HEK293 (cell line): ENCODE data around the gene MEAK7.

Experiments
- CTCF ChIA-PET: fragments of 350-600 bp; formaldehyde crosslinking; extraction: SDS; loops from one replicate; lab custom pipeline; 2021; ENCODE audit warnings: antibody characterized with exemption; lab: Yijun Ruan, JAX
- POLR2A ChIA-PET: fragments of 300-600 bp; formaldehyde crosslinking; extraction: SDS; loops from one replicate; lab custom pipeline; 2020; ENCODE audit warnings: antibody characterized with exemption, inconsistent platforms; lab: Yijun Ruan, JAX
- H3K27ac ChIP-seq: fragments of 200-500 bp; sonication (Bioruptor generic); 2 replicates; pipeline ENCODE4 v1.5.1; 2014; ENCODE audit warnings: low read depth, low read length, control low read depth, inconsistent platforms; ENCODE audit errors: extremely low read depth
- H3K36me3 ChIP-seq, 2 experiments: fragments of 200-500 bp in 1 of 2; sonication (Bioruptor generic) in 1 of 2; 1 replicate in 1 of 2; 2 replicates in 1 of 2; pipeline ENCODE4 v1.5.1; 2014 to 2017; ENCODE audit warnings: inconsistent platforms in 2 of 2, low read length in 2 of 2; ENCODE audit not compliant: control insufficient read depth in 2 of 2, insufficient read depth in 1 of 2
- H3K4me1 ChIP-seq: fragments of 200-500 bp; sonication (Bioruptor generic); 2 replicates; pipeline ENCODE4 v1.5.1; 2014; ENCODE audit warnings: mild to moderate bottlenecking, low read length, inconsistent platforms; ENCODE audit not compliant: control insufficient read depth, insufficient read depth
- H3K4me3 ChIP-seq: 2 replicates; pipeline ENCODE4 v1.5.1; 2011; ENCODE audit warnings: low read depth, mild to moderate bottlenecking, control low read depth, low read length, moderate library complexity
- H3K9me3 ChIP-seq: fragments of 200-500 bp; sonication (Bioruptor generic); 2 replicates; pipeline ENCODE4 v1.5.1; 2014; ENCODE audit warnings: low read depth, low read length, inconsistent platforms; ENCODE audit not compliant: control insufficient read depth, insufficient read depth
- BCL11B ChIP-seq: fragments of 450-650 bp; formaldehyde crosslinking; IDR thresholded peaks from 2 replicates; pipeline ENCODE4 v1.5.1; 2016; ENCODE audit warnings: low read depth, missing biosample characterization, missing genetic modification characterization
- IKZF3 ChIP-seq: fragments of 450-650 bp; IDR thresholded peaks from 2 replicates; pipeline ENCODE4 v1.5.0; 2018; ENCODE audit warnings: missing biosample characterization, mild to moderate bottlenecking, missing genetic modification characterization, moderate library complexity
- MYNN ChIP-seq: fragments of 450-650 bp; formaldehyde crosslinking; IDR thresholded peaks from 2 replicates; pipeline ENCODE4 v1.5.1; 2016; ENCODE audit warnings: missing biosample characterization, missing genetic modification characterization, borderline replicate concordance
- SCRT1 ChIP-seq: fragments of 450-650 bp; formaldehyde crosslinking; IDR thresholded peaks from 2 replicates; pipeline ENCODE4 v1.5.1; 2016; ENCODE audit warnings: missing biosample characterization, missing genetic modification characterization, borderline replicate concordance
- ZFP69B ChIP-seq: fragments of 450-650 bp; formaldehyde crosslinking; IDR thresholded peaks from 2 replicates; pipeline ENCODE4 v1.5.1; 2016; ENCODE audit warnings: missing biosample characterization, missing genetic modification characterization
- ZNF121 ChIP-seq: fragments of 450-650 bp; formaldehyde crosslinking; IDR thresholded peaks from 2 replicates; pipeline ENCODE4 v1.5.1; 2016; ENCODE audit warnings: missing biosample characterization, missing genetic modification characterization
- ZNF138 ChIP-seq: fragments of 450-650 bp; formaldehyde crosslinking; IDR thresholded peaks from 2 replicates; pipeline ENCODE4 v1.5.1; 2016; ENCODE audit warnings: missing biosample characterization, missing genetic modification characterization, borderline replicate concordance
- ZNF140 ChIP-seq: fragments of 450-650 bp; formaldehyde crosslinking; IDR thresholded peaks from 2 replicates; pipeline ENCODE4 v1.5.1; 2016; ENCODE audit warnings: missing biosample characterization, missing genetic modification characterization
- ZNF341 ChIP-seq: fragments of 450-650 bp; formaldehyde crosslinking; IDR thresholded peaks from 2 replicates; pipeline ENCODE4; 2016; ENCODE audit warnings: low read depth, missing biosample characterization, missing genetic modification characterization
- ZNF501 ChIP-seq: fragments of 450-650 bp; formaldehyde crosslinking; IDR thresholded peaks from 2 replicates; pipeline ENCODE4 v1.5.1; 2016; ENCODE audit warnings: missing biosample characterization, missing genetic modification characterization
- ZNF530 ChIP-seq: fragments of 450-650 bp; formaldehyde crosslinking; IDR thresholded peaks from 2 replicates; pipeline ENCODE4 v1.5.1; 2016; ENCODE audit warnings: low read depth, missing biosample characterization, missing genetic modification characterization
- ZNF549 ChIP-seq: fragments of 450-650 bp; IDR thresholded peaks from 2 replicates; pipeline ENCODE4 v1.5.1; 2018; ENCODE audit warnings: missing biosample characterization, missing genetic modification characterization, mild to moderate bottlenecking, inconsistent platforms, moderate library complexity
- ZNF777 ChIP-seq: fragments of 450-650 bp; formaldehyde crosslinking; IDR thresholded peaks from 2 replicates; pipeline ENCODE4 v1.5.1; 2017; ENCODE audit warnings: missing biosample characterization, missing genetic modification characterization, borderline replicate concordance
- ZNF785 ChIP-seq: fragments of 450-650 bp; formaldehyde crosslinking; IDR thresholded peaks from 2 replicates; pipeline ENCODE4 v1.5.1; 2016; ENCODE audit warnings: missing biosample characterization, missing genetic modification characterization
- ZSCAN23 ChIP-seq: fragments of 450-650 bp; formaldehyde crosslinking; IDR thresholded peaks from 2 replicates; pipeline ENCODE4 v1.5.1; 2016; ENCODE audit warnings: missing biosample characterization, missing genetic modification characterization
- TF ChIP-seq, protein P1 (sequence below): fragments of 450-650 bp; formaldehyde crosslinking; IDR thresholded peaks from 2 replicates; pipeline ENCODE4 v1.5.1; 2017; ENCODE audit warnings: missing biosample characterization, missing genetic modification characterization
- TF ChIP-seq, protein P2 (sequence below): fragments of 450-650 bp; formaldehyde crosslinking; IDR thresholded peaks from 2 replicates; pipeline ENCODE4 v1.5.1; 2016; ENCODE audit warnings: missing biosample characterization, missing genetic modification characterization, borderline replicate concordance

Gene MEAK7

DNA sequence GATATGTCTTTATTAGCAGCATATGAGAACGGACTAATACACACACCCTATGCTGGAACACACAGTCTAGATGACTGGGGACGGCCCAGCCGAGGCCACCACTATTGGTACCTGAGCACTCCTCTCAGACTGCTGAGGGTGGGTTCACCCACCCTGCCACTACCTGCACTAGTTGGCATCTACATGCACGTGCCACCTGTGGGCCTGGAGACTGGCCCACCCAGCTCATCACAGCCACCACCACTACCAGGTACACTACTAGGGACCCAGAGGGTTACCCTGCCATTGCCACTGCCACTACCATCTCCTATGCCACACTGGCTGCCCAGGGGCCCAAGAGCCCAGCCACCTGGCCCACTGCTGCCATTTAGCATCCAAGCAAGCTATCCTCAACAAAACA, 32.5 kb downstream of the MEAK7 start:
- H3K9me3 ChIP-seq, result no peaks in the 10 kb centered on the region
- TF ChIP-seq IKZF3, result no peak
- TF ChIP-seq ZNF777 (tag by site-specific recombination), result no peak
- TF ChIP-seq ZSCAN23 (tag by site-specific recombination), result no peak
- TF ChIP-seq, protein P1, sequence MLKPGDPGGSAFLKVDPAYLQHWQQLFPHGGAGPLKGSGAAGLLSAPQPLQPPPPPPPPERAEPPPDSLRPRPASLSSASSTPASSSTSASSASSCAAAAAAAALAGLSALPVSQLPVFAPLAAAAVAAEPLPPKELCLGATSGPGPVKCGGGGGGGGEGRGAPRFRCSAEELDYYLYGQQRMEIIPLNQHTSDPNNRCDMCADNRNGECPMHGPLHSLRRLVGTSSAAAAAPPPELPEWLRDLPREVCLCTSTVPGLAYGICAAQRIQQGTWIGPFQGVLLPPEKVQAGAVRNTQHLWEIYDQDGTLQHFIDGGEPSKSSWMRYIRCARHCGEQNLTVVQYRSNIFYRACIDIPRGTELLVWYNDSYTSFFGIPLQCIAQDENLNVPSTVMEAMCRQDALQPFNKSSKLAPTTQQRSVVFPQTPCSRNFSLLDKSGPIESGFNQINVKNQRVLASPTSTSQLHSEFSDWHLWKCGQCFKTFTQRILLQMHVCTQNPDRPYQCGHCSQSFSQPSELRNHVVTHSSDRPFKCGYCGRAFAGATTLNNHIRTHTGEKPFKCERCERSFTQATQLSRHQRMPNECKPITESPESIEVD (tag by site-specific recombination), result no peak
- TF ChIP-seq SCRT1, result no peak
- TF ChIP-seq ZNF530 (tag by site-specific recombination), result no peak
- no peak for TF ChIP-seq ZNF121 (tag by site-specific recombination)
- no peak for TF ChIP-seq ZFP69B (tag by site-specific recombination)
- TF ChIP-seq ZNF138, result no peak
- no peak for TF ChIP-seq ZNF501 (tag by site-specific recombination)
- no peak for TF ChIP-seq ZNF140 (tag by site-specific recombination)
- no peak for TF ChIP-seq MYNN
- TF ChIP-seq ZNF549 (tag by site-specific recombination), result no peak
- no peak for TF ChIP-seq BCL11B (tag by site-specific recombination)
- no peak for TF ChIP-seq ZNF785 (tag by site-specific recombination)
- TF ChIP-seq ZNF341 (tag by site-specific recombination), result no peak
- no peaks in the 10 kb centered on the region for H3K4me1 ChIP-seq
- POLR2A ChIA-PET, result no interaction called here
- no peak overlapping the region for H3K27ac ChIP-seq
- peaks cover 0 to 9% of the 10 kb centered on the region in 2 experiments; a peak in 1 of 3 replicates for H3K36me3 ChIP-seq
- CTCF ChIA-PET, result no interaction called here
- H3K4me3 ChIP-seq, result no peak overlapping the region

DNA sequence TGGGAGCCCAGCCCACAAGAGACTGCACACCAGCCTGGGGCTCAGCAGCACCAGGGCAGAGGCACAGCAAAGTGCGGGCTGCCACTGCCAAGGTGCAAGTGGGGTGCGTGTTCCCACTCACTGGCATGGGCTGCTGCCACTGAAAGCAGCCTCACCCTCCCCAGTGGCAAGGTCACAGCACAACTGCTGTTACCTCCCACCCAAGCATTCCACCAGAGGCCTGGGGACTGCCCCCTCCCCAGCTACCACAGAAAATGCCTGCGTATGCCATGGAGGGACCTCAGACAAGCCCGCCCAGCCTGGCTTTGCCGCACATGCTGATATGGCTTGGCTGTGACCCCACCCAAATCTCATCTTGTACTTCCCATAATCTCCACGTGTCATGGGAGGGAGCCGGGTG, 33.1 kb downstream of the MEAK7 start:
- ChIA-PET CTCF (no interaction called here), POLR2A (no interaction called here)
- Histone ChIP-seq H3K36me3 (peaks cover 0 to 9% of the 10 kb centered on the region in 2 experiments; a peak in 1 of 3 replicates), H3K27ac (no peak overlapping the region), H3K9me3 (no peaks in the 10 kb centered on the region), H3K4me3 (no peak overlapping the region), H3K4me1 (no peaks in the 10 kb centered on the region)
- TF ChIP-seq, protein P2, sequence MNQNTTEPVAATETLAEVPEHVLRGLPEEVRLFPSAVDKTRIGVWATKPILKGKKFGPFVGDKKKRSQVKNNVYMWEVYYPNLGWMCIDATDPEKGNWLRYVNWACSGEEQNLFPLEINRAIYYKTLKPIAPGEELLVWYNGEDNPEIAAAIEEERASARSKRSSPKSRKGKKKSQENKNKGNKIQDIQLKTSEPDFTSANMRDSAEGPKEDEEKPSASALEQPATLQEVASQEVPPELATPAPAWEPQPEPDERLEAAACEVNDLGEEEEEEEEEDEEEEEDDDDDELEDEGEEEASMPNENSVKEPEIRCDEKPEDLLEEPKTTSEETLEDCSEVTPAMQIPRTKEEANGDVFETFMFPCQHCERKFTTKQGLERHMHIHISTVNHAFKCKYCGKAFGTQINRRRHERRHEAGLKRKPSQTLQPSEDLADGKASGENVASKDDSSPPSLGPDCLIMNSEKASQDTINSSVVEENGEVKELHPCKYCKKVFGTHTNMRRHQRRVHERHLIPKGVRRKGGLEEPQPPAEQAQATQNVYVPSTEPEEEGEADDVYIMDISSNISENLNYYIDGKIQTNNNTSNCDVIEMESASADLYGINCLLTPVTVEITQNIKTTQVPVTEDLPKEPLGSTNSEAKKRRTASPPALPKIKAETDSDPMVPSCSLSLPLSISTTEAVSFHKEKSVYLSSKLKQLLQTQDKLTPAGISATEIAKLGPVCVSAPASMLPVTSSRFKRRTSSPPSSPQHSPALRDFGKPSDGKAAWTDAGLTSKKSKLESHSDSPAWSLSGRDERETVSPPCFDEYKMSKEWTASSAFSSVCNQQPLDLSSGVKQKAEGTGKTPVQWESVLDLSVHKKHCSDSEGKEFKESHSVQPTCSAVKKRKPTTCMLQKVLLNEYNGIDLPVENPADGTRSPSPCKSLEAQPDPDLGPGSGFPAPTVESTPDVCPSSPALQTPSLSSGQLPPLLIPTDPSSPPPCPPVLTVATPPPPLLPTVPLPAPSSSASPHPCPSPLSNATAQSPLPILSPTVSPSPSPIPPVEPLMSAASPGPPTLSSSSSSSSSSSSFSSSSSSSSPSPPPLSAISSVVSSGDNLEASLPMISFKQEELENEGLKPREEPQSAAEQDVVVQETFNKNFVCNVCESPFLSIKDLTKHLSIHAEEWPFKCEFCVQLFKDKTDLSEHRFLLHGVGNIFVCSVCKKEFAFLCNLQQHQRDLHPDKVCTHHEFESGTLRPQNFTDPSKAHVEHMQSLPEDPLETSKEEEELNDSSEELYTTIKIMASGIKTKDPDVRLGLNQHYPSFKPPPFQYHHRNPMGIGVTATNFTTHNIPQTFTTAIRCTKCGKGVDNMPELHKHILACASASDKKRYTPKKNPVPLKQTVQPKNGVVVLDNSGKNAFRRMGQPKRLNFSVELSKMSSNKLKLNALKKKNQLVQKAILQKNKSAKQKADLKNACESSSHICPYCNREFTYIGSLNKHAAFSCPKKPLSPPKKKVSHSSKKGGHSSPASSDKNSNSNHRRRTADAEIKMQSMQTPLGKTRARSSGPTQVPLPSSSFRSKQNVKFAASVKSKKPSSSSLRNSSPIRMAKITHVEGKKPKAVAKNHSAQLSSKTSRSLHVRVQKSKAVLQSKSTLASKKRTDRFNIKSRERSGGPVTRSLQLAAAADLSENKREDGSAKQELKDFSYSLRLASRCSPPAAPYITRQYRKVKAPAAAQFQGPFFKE (tag by site-specific recombination), result no peak
